ENCODE data around the gene DGKI.

The DGKI gene

DNA sequence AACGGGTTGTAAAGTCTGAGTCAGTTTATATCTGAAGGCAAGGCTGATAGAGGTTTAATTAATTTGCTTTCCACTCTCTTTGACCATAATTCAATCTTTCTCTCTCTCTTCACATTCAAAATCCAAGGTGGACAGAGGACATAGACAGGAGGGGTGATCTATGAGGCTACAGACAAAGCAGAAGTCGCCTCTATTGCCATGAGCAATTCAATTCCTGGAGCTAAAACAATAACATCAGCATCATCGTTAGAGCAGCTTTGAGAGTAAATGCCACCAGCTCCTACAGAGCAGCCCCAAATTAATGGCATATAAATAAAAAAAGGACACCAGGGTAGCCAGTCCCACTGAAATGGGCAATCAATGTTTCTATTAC, 93.2 kb downstream of the DGKI start:
- no peak overlapping the region; the same call in 1 of the 2 replicates for H3K4me3 ChIP-seq
- no peak overlapping the region for H3K27ac ChIP-seq
- H3K4me2 ChIP-seq, result peak overlapping the region; percentile 76

DNA sequence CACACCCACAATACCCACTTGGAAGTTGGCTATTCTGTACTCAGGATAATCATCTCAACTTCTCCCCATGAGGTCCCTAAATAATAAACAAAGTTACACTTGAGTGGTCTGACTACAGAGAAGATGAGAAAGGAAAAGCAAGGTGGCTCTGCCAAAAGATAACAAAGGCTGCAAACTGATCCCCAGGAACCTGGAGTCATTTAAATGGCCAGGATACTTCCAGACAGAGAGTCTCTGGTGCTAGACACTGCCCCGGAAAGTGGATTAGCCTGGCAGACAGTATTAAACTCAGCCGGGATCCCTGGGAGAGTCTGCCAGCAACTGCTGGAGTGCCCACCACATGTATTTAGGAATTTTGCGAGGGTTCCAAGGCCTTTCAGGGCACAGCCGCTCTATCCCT, 93.7 kb downstream of the DGKI start:
- H3K4me3 ChIP-seq, result no peak overlapping the region
- no peaks in the 10 kb centered on the region for H4K20me1 ChIP-seq
- H3K4me2 ChIP-seq, result peak overlapping the region; percentile 76; the same call in 1 of the 2 replicates
- H3K9me3 ChIP-seq, result no peaks in the 10 kb centered on the region; the same call in 1 of the 2 replicates
- no peak for TF ChIP-seq Cebpa-rat (IDR thresholded peaks at IDR 0.05)
- no peak overlapping the region for H3K9ac ChIP-seq
- H3K4me1 ChIP-seq, result peaks cover 60% of the 10 kb centered on the region
- no peaks in the 10 kb centered on the region for H3K36me3 ChIP-seq
- H3K27me3 ChIP-seq, result no peaks in the 10 kb centered on the region
- no peak overlapping the region for H3K27ac ChIP-seq

More for the DNA sequence above, 93.2 kb downstream of the DGKI start:
- Histone ChIP-seq H3K9me3 (no peaks in the 10 kb centered on the region; the same call in 1 of the 2 replicates), H3K27me3 (no peaks in the 10 kb centered on the region), H3K9ac (no peak overlapping the region), H4K20me1 (no peaks in the 10 kb centered on the region), H3K4me1 (peaks cover 62% of the 10 kb centered on the region), H3K36me3 (no peaks in the 10 kb centered on the region)
- TF ChIP-seq Cebpa-rat (IDR thresholded peaks at IDR 0.05), result no peak

DNA sequence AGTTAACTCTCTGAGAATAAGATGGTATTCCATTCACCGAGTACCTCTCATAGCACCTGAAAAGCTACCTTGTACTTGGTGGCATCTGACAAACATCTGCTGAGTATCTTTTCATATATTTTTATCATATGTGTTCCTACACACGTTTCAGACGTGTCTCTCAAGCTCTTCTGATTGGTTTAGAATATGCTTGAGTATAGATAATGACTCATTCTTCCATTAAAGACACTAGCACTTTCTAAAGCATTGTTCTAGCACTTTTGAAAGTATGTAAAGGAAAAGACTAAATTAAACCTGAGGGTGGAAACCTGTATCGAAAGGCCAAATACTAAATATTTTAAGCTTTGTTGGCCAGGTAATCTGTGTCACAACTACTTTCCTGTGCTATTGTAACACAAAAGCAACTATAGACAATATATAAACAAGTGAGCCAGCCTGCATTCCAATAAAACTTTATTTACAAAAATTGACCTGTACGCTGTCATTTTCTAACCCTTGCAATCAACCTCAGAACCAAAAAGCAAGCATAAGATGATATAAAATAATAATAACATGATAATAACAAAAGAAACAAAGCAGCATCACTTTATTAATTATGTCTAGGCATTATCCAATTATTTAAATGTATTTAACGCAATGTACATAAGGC, 95.3 kb downstream of the DGKI start:
- Histone ChIP-seq H3K27me3 (no peaks in the 10 kb centered on the region), H3K9ac (no peak overlapping the region), H3K9me3 (no peaks in the 10 kb centered on the region), H4K20me1 (no peaks in the 10 kb centered on the region), H3K27ac (no peak overlapping the region), H3K36me3 (no peaks in the 10 kb centered on the region), H3K4me2 (no peak overlapping the region), H3K4me1 (peaks cover 44% of the 10 kb centered on the region), H3K4me3 (no peak overlapping the region)
- no peak for TF ChIP-seq Cebpa-rat (IDR thresholded peaks at IDR 0.05)

DNA sequence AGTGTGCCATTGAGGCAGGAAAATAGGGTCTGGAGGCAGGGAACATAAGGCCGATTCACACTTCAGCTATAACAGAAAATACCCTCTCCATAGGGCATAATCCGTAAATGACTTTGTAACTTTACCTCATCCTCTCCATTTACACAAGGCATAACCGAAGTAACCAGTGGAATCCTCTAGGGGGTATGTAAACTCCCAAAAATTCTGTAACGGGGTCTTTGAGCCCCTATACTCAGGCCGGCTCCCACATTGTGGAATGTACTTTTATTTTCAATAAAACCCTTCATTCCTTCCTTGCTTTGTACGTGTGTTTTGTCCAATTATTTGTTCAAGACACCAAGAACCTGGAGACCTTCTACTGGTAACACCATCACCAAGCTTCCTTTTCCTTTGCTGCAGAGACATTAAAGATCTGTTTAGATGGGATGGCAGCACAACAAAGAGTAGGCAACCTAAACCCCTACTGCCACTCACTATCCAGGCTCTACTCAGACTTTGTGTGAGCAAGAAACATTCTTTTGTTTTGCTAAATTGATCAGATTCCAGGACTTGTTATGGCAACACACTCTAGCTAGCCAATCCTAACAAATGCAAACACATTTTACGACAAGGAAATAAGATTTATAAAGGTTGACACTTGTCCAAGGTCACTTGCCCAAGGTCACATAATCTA, 99.3 kb downstream of the DGKI start:
- H3K4me1 ChIP-seq, result peaks cover 4% of the 10 kb centered on the region; the same call in 1 of the 2 replicates
- H3K27ac ChIP-seq, result no peak overlapping the region
- no peaks in the 10 kb centered on the region for H4K20me1 ChIP-seq
- H3K27me3 ChIP-seq, result no peaks in the 10 kb centered on the region
- TF ChIP-seq Cebpa-rat (IDR thresholded peaks at IDR 0.05), result no peak
- H3K4me3 ChIP-seq, result no peak overlapping the region
- no peaks in the 10 kb centered on the region for H3K36me3 ChIP-seq
- no peak overlapping the region for H3K4me2 ChIP-seq
- H3K9me3 ChIP-seq, result peaks cover 7% of the 10 kb centered on the region; the same call in 1 of the 2 replicates
- no peak overlapping the region for H3K9ac ChIP-seq

DNA sequence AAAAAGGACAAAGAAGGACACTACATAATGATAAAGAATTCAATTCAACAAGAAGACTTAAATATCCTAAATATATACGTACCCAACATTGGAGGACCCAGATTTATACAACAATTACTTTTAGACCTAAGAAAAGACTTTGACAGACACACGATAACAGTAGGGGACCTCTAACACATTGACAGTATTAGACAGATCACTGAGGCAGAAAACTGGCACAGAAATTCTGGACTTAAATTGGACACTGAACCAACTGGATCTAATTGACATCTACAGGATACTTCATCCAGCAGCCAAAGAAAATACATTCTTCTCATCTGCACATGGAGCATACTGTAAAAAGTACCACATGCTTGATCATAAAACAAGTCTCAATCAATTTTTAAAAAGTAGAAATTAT, 103.8 kb downstream of the DGKI start:
- no peaks in the 10 kb centered on the region for H3K27me3 ChIP-seq
- no peaks in the 10 kb centered on the region for H3K36me3 ChIP-seq
- TF ChIP-seq Cebpa-rat (IDR thresholded peaks at IDR 0.05), result no peak
- H3K4me1 ChIP-seq, result no peaks in the 10 kb centered on the region
- H3K4me2 ChIP-seq, result no peak overlapping the region
- H3K9me3 ChIP-seq, result peaks cover 7% of the 10 kb centered on the region; the same call in 1 of the 2 replicates
- H3K27ac ChIP-seq, result no peak overlapping the region
- H3K9ac ChIP-seq, result no peak overlapping the region
- H4K20me1 ChIP-seq, result no peaks in the 10 kb centered on the region
- no peak overlapping the region for H3K4me3 ChIP-seq

DNA sequence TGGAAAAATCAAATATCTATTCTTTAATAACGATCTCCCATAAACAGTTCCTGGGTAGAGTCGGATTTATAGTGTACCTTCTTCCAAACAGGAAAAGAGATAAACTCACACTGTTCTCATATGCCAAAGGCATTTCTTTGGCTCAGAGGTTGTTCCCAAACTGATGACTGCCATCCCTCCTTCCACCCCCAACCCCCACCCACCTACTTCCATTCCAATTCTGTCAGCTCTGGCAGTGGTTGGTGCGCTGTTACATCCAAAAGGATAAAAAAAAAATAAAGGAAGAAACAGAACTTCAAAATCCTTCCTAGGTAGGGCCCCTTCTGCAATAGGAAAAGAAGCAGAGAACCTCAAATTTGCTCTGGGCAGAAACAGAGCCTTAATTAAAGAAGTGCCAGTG, 104.7 kb downstream of the DGKI start:
- H3K4me3 ChIP-seq, result no peak overlapping the region
- no peaks in the 10 kb centered on the region for H3K27me3 ChIP-seq
- peaks cover 7% of the 10 kb centered on the region; the same call in 1 of the 2 replicates for H3K9me3 ChIP-seq
- no peaks in the 10 kb centered on the region for H3K36me3 ChIP-seq
- H3K9ac ChIP-seq, result no peak overlapping the region
- no peak overlapping the region for H3K4me2 ChIP-seq
- TF ChIP-seq Cebpa-rat (IDR thresholded peaks at IDR 0.05), result no peak
- H3K4me1 ChIP-seq, result no peaks in the 10 kb centered on the region
- H3K27ac ChIP-seq, result no peak overlapping the region
- no peaks in the 10 kb centered on the region for H4K20me1 ChIP-seq

DNA sequence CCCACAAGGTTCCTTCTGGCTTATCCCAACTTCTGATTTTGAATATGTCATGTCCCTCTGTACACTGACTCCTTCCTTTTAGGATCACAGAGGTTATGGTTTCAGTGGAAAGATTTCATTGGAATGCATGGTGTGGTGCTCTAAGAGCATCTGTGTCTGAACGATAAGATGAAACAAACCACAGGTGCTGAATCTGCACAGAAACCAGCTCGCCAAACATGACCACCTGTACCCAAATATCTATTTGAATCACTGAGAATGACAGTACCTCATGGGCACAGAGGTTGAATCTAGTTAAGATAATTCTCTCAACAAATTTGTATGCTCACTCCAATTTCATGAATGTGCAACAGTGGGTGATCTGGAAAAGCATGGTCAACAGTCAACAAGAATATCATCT, 105.3 kb downstream of the DGKI start:
- Histone ChIP-seq H3K4me2 (no peak overlapping the region), H4K20me1 (no peaks in the 10 kb centered on the region)
- no peak for TF ChIP-seq Cebpa-rat (IDR thresholded peaks at IDR 0.05)

DNA sequence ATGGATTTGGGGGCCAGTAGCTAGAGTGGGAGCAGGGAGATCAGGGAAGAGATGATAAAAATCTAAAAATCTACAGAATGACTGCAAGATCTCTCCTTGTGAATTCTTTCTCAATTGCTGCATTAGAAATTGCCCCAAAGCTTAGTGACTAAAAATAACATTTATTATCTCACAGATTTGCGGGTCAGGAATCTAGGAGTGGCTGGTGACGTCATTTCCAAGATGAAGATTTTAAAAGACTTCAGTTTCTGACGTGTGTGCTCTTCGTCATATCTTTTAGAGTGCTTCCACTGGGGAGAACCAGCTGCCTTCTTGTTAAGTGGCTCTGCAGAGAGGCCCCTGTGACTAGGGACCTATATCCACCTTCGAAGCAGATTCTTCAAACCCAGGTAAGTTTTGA, 112.6 kb downstream of the DGKI start:
- Histone ChIP-seq H4K20me1 (no peaks in the 10 kb centered on the region), H3K36me3 (no peaks in the 10 kb centered on the region), H3K4me2 (no peak overlapping the region), H3K4me3 (no peak overlapping the region), H3K27ac (no peak overlapping the region), H3K4me1 (no peaks in the 10 kb centered on the region), H3K27me3 (no peaks in the 10 kb centered on the region), H3K9ac (no peak overlapping the region), H3K9me3 (no peaks in the 10 kb centered on the region)
- TF ChIP-seq Cebpa-rat (IDR thresholded peaks at IDR 0.05), result no peak

More for the DNA sequence above, 105.3 kb downstream of the DGKI start:
- no peaks in the 10 kb centered on the region for H3K4me1 ChIP-seq
- H3K27ac ChIP-seq, result no peak overlapping the region
- no peak overlapping the region for H3K4me3 ChIP-seq
- peaks cover 7% of the 10 kb centered on the region; the same call in 1 of the 2 replicates for H3K9me3 ChIP-seq
- H3K9ac ChIP-seq, result no peak overlapping the region
- no peaks in the 10 kb centered on the region for H3K27me3 ChIP-seq
- no peaks in the 10 kb centered on the region for H3K36me3 ChIP-seq

DNA sequence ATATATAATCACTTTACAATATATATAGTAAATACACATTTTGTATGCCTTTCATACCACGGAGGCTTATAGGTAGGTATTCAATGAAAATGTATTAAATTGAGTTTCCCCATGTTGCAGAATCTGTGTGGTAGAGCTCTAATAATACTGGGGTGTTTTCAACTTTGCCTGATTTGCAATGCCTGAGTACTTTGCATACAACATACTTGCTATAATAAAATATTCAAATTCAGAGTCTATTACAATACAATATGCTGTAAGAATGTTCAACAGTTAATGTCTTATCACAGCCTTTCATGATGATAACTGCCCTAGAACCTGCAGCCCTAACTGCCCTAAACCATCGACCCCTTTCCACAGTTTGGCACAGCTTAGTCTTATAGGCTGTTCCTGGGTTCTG, 114.6 kb downstream of the DGKI start:
- Histone ChIP-seq H3K27me3 (no peaks in the 10 kb centered on the region), H3K4me2 (no peak overlapping the region), H4K20me1 (no peaks in the 10 kb centered on the region), H3K9me3 (no peaks in the 10 kb centered on the region), H3K4me3 (no peak overlapping the region), H3K9ac (no peak overlapping the region), H3K27ac (no peak overlapping the region), H3K36me3 (no peaks in the 10 kb centered on the region), H3K4me1 (no peaks in the 10 kb centered on the region)
- no peak for TF ChIP-seq Cebpa-rat (IDR thresholded peaks at IDR 0.05)

DNA sequence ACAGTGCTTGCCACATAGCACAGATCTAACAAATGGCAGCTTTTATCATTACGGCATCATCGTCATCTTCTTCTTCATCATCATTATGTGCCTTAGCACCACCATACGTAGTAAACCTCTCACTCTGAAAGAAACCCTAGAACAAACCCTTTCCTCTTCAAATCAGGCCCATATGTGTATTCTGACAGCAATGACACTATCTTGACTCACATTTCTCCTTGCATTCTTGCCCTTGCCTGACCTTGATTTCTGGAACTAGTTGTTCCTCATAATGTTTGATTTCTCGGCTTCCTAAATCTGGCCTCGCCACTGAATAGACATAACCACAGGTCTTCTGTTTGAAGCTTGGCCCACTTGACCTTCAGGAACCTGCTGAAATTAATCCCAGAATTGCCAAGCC, 115.3 kb downstream of the DGKI start:
- Histone ChIP-seq H3K27me3 (no peaks in the 10 kb centered on the region), H3K36me3 (no peaks in the 10 kb centered on the region), H3K9ac (no peak overlapping the region), H3K9me3 (no peaks in the 10 kb centered on the region), H3K4me2 (no peak overlapping the region), H3K27ac (no peak overlapping the region), H4K20me1 (no peaks in the 10 kb centered on the region), H3K4me1 (no peaks in the 10 kb centered on the region), H3K4me3 (no peak overlapping the region)
- no peak for TF ChIP-seq Cebpa-rat (IDR thresholded peaks at IDR 0.05)

Measured in BLaER1 (cell line).